ENCODE results near the gene LIMS2. TPM values are rescaled to one million over a fixed set of nuclear protein-coding genes. Genes with fewer than 3 reads are reported as not detected.

LIMS2 gene
- total RNA-seq, 2 experiments from 2014 or later = 4.5 to 11.4 TPM

DNA sequence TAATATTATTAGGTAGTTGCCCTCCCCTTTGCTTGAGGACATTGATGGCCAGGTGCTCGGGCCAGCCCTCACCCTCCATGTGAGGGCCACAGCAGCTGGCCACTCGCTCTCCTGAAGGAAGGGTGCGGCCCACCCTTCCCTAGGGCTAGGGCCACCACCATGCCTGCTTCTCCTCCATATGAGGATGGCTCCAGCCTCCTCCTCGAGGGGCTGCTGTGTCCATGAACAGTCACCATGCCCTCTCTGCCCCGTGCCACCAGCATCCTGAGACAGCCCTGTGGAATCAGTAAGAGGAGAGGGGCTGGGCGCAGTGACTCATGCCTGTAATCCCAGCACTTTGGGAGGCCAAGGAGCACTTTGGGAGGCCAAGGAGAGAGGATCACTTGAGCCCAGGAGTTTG, 27.0 kb downstream of the LIMS2 start:
- CTCF ChIA-PET = interaction anchor here (5.3 kb wide), 1 partner anchor 57 kb away, joined by 63 read pairs; no protein-coding TSS in a partner anchor
- Mint-ChIP-seq H3K27ac (no peak overlapping the region), H3K9me3 (ENCODE audit: low read depth) (no peaks in the 10 kb centered on the region), H3K27me3 (no peaks in the 10 kb centered on the region), H3K36me3 (no peaks in the 10 kb centered on the region), H3K4me1 (peaks cover 7% of the 10 kb centered on the region), H3K4me3 (no peak overlapping the region)
- DNase-seq = no peak
- no peak for ATAC-seq

DNA sequence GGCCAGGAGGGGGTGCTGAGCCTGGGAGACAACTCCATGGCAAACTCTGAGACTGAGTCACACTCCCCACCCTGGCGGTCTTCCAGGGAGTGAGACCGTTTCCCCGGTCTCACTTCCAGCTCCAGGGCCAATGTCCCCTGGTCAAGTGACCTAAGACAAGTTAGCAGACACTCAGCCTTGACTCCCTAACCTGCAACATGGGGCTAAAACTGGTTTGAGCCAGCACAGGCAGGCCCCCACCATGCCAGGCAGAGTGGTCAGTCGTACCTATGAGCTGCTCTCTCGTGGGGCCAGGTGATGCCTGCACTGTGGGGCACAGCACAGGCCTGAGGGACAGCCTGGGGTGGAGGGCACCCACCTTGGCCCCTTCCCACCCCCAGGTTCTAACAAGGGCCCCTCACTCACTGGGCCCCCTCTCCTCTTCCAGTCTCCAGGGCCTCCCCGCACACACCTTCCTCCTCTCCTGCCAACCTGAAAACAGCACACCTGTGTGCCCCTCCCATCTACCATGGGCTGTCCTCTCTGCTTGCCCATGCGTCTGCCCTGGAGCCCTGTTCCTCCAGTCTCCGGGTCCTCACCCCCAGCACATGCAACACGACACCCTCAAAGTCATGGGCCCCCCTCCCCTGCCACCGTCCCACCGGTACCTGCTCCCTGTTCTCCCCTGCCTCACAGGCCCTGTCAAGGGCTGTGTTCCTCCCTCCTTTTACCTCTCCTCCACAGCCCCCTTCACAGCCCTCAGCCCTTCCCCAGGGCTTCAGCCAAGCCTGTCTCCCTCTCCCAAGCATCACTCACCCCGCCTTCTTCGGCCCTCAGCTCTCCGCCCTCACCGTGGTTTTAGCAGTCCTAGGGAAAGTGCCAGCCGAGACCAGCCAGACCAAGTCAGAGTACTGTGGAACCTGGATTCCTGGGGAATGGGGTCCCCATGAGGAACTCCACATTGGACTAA, 27.8 kb downstream of the LIMS2 start:
- ATAC-seq (no peak), DNase-seq (no peak)
- Mint-ChIP-seq H3K9me3 (ENCODE audit: low read depth) (no peaks in the 10 kb centered on the region), H3K36me3 (no peaks in the 10 kb centered on the region), H3K4me1 (peaks cover 7% of the 10 kb centered on the region), H3K27ac (no peak overlapping the region), H3K4me3 (no peak overlapping the region), H3K27me3 (no peaks in the 10 kb centered on the region)
- CTCF ChIA-PET = interaction anchor here (5.3 kb wide), 1 partner anchor 57 kb away, joined by 63 read pairs; no protein-coding TSS in a partner anchor

DNA sequence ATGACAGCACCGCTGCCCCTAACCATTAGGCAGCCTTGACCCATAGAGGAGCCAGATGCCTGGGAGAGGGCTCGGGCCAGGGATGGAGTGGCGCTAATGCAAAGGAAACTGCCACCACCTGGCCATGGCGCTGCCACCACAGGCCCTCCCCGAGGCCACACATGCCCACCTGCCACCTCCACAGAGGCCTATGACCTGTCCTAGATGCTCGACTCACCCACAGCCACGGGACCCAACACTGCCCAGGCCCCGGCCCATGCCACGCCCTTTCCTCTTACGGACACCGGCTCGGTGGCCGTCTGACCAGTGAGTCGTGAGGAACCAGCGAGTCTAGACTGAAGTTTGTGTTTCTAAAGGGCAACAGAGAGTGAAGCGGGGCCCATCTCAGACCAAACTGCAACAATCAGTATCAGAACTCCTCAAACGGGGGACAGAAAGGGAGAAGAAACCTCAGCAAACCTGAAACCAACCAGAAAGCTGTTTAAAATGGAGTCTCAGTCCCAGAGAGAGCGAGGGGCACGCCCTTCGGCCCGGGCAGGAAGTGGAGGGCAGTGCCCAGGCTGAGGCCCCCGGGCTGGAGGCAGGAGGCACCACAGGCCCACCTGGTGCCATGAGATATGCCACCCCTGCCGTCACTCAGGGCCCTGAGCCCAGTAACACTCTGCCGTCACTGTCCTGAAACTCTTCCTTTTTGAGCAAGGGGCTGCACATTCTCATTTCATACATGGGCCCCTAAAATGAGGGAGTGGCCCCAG, 28.7 kb downstream of the LIMS2 start:
- ATAC-seq = no peak
- DNase-seq = no peak

DNA sequence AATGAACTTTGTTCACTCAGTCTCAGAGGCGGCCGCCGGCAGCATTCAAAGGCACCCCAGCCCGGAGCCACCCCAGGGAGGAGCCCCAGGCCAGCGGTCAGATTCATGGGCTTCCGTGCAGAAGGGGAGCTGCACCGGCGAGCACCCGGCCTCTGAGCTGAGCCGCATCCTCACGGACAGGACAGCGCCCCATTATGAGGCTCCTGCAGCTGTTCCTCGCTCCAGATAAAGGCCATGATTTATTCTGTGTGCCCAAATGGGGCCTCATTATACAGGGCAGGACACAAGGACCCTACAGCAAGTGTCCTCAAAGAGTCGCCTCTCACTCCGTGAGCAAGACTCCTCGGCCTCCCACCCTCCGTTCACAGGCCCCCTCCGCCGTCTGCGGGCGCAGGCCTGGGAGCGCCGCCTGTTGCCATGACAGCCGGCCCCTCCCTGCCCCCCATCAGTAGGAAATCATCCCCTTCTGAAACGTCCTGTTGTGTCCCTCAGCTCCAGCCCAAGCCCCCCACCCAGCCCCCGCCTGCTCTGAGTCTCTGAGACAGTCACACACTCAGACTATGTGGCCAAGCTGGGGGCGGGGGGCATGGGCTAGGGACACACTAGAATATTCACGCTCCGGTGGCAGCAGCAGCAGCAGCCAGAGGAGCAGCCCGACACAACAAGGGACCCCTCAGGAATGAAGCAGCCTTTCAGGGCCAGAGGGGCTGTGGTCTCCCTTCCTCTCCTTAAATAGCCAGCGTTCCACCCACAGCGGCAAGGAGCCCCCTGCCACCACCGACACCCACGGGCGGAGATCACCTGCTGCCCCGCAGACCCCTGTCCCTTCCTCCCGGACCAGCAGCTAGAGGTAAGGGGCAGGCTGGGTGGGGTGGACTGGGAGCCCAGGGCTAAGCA, 29.7 kb downstream of the LIMS2 start, which contains the start of gene GPR17:
GPR17 (plus strand) TSS at position 759 of the 897 bp plus-strand sequence. CDS start 4,583 bp downstream, outside the sequence.
- DNase-seq (no peak), ATAC-seq (no peak)
- no peaks in the 10 kb centered on the region for H3K27me3 Mint-ChIP-seq
- CTCF ChIA-PET = interaction anchor here (3.0 kb wide), 1 partner anchor 54 kb away, joined by 9 read pairs; no protein-coding TSS in a partner anchor
- no peak within 1 kb of the TSS for H3K4me3 Mint-ChIP-seq
- H3K4me1 Mint-ChIP-seq = peaks cover 9% of the 10 kb centered on the region
- no peaks in the 10 kb centered on the region for H3K36me3 Mint-ChIP-seq
- no peak within 1 kb of the TSS for H3K27ac Mint-ChIP-seq
- no peaks in the 10 kb centered on the region for H3K9me3 Mint-ChIP-seq (ENCODE audit: low read depth)

More for the DNA sequence above, 28.7 kb downstream of the LIMS2 start:
- Mint-ChIP-seq H3K27me3 (no peaks in the 10 kb centered on the region), H3K36me3 (no peaks in the 10 kb centered on the region), H3K4me3 (no peak overlapping the region), H3K9me3 (ENCODE audit: low read depth) (no peaks in the 10 kb centered on the region), H3K27ac (no peak overlapping the region), H3K4me1 (peaks cover 7% of the 10 kb centered on the region)
- CTCF ChIA-PET = interaction anchor here (5.3 kb wide), 1 partner anchor 56 kb away, joined by 63 read pairs; no protein-coding TSS in a partner anchor

DNA sequence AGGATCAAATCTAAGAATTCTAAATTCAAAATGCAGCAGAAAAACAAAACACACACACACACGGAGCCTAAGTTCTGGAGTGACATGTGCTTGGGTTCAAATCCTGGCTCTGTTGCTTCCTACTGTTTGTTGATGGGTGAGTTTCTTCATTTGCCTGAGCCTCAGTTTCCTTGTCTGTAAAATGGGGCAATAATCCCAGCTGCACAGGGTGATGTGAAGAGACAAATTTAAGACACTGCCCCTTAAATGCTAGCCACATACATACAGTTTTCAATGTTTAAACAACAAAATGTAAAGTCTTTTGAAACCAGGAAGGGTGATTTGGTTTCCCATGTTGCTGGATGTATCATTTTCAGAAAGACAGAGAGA, 30.3 kb downstream of the LIMS2 start:
- CTCF ChIA-PET = interaction anchor here (3.0 kb wide), 1 partner anchor 53 kb away, joined by 9 read pairs; no protein-coding TSS in a partner anchor
- DNase-seq = no peak
- Mint-ChIP-seq H3K4me3 (no peak overlapping the region), H3K36me3 (no peaks in the 10 kb centered on the region), H3K9me3 (ENCODE audit: low read depth) (no peaks in the 10 kb centered on the region), H3K4me1 (peaks cover 11% of the 10 kb centered on the region), H3K27me3 (no peaks in the 10 kb centered on the region), H3K27ac (no peak overlapping the region)
- ATAC-seq = no peak

DNA sequence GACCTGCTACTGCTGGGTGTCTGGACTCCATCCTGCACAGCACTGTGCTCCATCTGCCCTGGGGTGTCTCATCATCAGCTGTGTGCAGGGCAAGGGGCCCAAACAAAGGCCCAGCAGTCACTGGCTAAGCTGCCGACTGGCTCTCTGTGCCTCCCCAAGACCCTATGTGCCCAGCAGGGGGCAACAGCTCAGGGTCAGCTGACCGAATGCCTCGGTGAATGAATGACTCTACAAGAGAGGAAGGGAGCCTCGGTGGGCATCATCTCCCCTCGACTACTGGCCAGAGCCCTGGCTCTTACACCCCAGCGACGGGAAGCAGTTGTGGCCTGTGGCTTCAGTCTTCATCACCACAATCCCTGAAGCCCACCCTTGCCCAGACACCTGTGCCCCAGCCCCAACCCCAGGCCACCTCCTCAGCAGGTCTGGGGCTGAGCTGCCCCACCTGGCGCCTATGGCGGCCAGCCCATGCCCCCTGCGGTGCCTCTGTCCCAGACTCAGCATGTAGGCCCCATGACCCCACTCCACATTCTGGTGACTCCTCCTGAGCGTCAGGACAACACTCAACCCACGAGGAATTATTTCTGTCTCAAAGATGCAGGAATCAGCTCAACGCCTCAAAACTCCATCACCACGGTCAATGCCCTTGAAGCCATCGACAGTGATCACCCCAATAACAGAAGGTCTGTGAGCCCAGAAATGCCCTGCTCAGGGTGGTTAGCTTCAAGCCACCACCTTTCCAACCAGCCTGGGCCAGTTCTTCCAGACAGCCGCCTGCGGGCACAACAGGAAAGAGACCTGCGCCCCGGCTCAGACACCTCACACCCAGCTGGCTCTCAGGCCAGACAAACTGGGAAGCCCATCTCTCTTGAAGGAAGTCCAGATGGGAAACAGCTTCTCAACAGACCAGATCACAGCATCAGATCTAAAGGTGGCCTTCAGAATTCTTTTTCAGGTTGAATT, 31.0 kb downstream of the LIMS2 start:
- CTCF ChIA-PET = interaction anchor here (3.0 kb wide), 1 partner anchor 53 kb away, joined by 9 read pairs; no protein-coding TSS in a partner anchor
- ATAC-seq (no peak), DNase-seq (no peak)
- Mint-ChIP-seq H3K9me3 (ENCODE audit: low read depth) (no peaks in the 10 kb centered on the region), H3K4me3 (no peak overlapping the region), H3K27me3 (no peaks in the 10 kb centered on the region), H3K27ac (no peak overlapping the region), H3K36me3 (no peaks in the 10 kb centered on the region), H3K4me1 (peaks cover 8% of the 10 kb centered on the region)

DNA sequence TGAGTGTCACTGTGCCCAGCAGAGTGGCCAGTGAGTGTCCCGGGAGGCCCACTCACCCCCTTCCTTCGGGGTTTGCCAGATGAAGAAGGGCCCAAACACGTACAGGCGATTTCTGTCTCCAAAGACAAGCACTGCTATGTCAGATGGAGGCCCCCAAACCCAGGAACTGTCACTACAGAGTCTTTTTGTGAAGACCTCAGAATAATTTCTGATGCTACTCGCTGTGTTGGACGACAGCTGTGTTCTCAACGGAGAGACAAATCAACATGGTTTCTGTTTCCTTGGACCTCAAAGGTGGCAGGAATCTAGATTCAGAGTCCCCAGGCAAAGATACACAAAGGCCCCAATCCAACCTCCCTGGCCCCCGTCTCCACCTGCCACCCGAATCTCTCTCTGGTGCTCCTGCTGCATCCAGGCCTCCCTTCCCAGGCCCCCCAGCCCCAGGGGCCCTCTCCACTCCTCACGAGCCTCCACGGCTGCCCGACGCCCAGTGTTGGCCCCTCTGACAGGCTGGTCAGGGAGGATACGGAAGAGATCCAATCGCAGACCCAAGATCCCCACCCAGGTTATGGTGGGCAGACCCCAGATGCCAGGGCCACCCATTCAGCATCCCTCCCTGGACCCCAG, 31.8 kb downstream of the LIMS2 start:
- H3K9me3 Mint-ChIP-seq (ENCODE audit: low read depth) = no peaks in the 10 kb centered on the region
- no peaks in the 10 kb centered on the region for H3K27me3 Mint-ChIP-seq
- H3K27ac Mint-ChIP-seq = no peak overlapping the region

DNA sequence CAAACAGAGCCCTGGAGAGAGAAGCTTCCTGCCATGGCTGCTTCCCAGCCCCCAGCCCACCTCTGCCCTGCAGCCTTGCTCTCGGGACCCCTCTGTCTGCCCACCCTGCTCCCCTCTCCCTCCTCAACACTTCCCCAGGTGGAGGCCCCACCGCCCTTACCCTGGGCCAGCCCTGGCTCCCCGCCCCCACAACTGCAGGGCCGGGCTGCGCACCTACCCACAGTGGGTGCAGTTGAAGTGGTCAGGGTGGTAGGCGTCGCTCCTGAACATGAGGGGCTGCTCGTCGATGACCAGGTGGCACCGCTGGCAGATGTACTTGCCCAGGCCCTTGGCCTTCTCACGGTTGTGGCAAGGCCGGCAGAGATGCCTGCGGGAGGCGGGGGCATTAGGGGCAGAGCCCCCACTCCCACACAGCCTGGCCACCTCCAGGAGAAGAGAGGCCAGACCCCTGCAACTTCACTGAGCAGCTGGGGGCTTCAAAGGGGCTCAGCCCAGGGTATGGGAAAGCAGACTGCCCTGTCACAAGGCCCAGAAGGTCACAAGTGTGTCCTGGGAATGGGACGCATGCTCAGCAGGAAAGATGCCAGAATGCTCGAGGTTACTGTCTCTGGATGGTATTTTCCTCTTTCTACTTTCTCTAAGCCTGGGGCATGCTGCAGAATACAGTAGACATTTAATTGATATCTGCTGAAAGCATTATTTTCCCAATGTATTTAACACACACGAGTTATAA, 32.5 kb downstream of the LIMS2 start:
- DNase-seq (no peak), ATAC-seq (no peak)
- Mint-ChIP-seq H3K27me3 (no peaks in the 10 kb centered on the region), H3K9me3 (ENCODE audit: low read depth) (no peaks in the 10 kb centered on the region), H3K27ac (no peak overlapping the region), H3K36me3 (no peaks in the 10 kb centered on the region), H3K4me3 (no peak overlapping the region), H3K4me1 (peaks cover 13% of the 10 kb centered on the region)
- CTCF ChIA-PET = interaction anchor here (3.0 kb wide), 1 partner anchor 51 kb away, joined by 9 read pairs; no protein-coding TSS in a partner anchor

More for the DNA sequence above, 31.8 kb downstream of the LIMS2 start:
- CTCF ChIA-PET = interaction anchor here (3.0 kb wide), 1 partner anchor 52 kb away, joined by 9 read pairs; no protein-coding TSS in a partner anchor
- peaks cover 9% of the 10 kb centered on the region for H3K4me1 Mint-ChIP-seq
- H3K4me3 Mint-ChIP-seq = no peak overlapping the region
- H3K36me3 Mint-ChIP-seq = no peaks in the 10 kb centered on the region
- DNase-seq (no peak), ATAC-seq (no peak)

DNA sequence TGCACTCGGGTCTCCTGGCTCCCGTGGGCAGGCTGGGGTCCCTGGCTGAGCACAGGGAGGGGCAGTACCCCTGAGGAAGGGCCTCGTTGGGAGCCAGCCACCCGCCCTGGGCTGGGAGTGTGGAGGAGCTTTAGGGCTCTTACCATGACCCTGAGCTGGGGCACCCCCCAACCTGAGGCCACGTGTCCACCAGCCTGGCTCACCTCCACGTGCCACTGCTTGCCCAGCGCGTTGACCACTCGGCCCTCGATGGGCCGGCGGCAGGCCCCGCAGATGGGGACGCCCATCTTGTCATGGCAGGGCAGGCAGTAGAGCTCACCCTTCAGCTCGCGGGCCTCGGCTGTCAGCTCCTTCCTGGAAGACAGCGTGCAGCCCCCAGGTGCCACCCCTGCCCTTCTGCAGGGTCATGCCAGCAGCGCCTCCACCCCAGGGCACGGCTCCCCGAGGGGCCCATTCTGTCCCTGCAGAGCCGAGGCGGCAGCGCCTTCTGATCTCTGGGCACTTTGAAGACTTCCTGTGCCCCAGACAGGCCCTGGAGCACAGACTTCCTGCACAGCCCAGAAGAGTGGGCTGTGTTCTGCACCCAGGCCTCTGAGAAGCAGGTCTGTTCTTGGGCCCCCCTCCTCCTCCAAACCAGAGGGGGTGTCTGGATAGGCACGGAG, 33.4 kb downstream of the LIMS2 start:
- H3K9me3 Mint-ChIP-seq (ENCODE audit: low read depth) = no peaks in the 10 kb centered on the region
- H3K4me1 Mint-ChIP-seq = peaks cover 18% of the 10 kb centered on the region
- H3K36me3 Mint-ChIP-seq = no peaks in the 10 kb centered on the region
- ATAC-seq = peak; percentile 70
- H3K27ac Mint-ChIP-seq = no peak overlapping the region
- CTCF ChIA-PET = interaction anchor here (0.7 to 5.3 kb wide), 3 partner anchors 8 to 502 kb away, joined by 3 to 33 read pairs (median 21); no protein-coding TSS in a partner anchor
- DNase-seq = peak; percentile 52
- H3K27me3 Mint-ChIP-seq = no peaks in the 10 kb centered on the region
- peak overlapping the region; percentile 33 for H3K4me3 Mint-ChIP-seq

DNA sequence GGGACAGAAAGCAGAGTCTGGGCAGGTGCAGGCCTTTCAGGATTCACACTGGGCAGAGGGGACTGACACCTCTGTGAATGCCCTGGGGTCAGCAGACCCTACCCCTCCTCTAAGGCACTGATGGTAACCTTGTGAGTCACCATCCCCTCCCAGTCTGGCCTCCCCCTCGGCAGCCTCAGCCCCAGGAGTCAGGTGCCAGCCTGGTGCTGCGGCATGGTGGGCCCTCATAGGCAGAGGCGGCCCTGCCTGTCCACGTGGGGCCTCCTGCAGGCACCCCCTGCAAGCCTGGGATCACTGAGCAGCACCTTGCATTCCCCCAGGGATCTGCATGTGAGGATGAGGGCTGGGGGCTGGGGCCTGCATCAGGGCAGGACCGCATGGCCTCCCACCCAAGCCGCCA, 34.2 kb downstream of the LIMS2 start:
- Mint-ChIP-seq H3K36me3 (no peaks in the 10 kb centered on the region), H3K9me3 (ENCODE audit: low read depth) (no peaks in the 10 kb centered on the region), H3K27me3 (no peaks in the 10 kb centered on the region), H3K4me3 (peak overlapping the region; percentile 36), H3K27ac (no peak overlapping the region), H3K4me1 (peaks cover 18% of the 10 kb centered on the region)
- CTCF ChIA-PET = interaction anchor here (0.9 to 5.3 kb wide), 4 partner anchors 9 to 50 kb away, joined by 3 to 33 read pairs (median 12); no protein-coding TSS in a partner anchor
- no peak for ATAC-seq
- no peak for DNase-seq
